Measurements from ENCODE around the gene PCP4.
"Not testable (repeated sequence)": the region's sequence is repeated elsewhere in the genome, so short reads cannot be mapped to it uniquely, and the experiment has no call there.

Gene PCP4

GRCh38 chr21:39866093-39866492 lies 1.1 kb upstream of the PCP4 start:
- no peak for DNase-seq

- DNase-seq = no peak
Measured at GRCh38 chr21:39869141-39869818, 2.0 kb downstream of the PCP4 start.

GRCh38 chr21:39873687-39874086 lies 6.4 kb downstream of the PCP4 start:
- DNase-seq = no peak

GRCh38 chr21:39874206-39874605 lies 7.0 kb downstream of the PCP4 start:
- DNase-seq = no peak

GRCh38 chr21:39874759-39875158 lies 7.5 kb downstream of the PCP4 start:
- DNase-seq = no peak

GRCh38 chr21:39881661-39882060 lies 14.4 kb downstream of the PCP4 start:
- no peak for DNase-seq

- DNase-seq = no peak
Measured at GRCh38 chr21:39882151-39882838, 15.1 kb downstream of the PCP4 start.

GRCh38 chr21:39882839-39883195 lies 15.6 kb downstream of the PCP4 start:
- DNase-seq = no peak

GRCh38 chr21:39885119-39885848 lies 18.0 kb downstream of the PCP4 start:
- peak; percentile 1 for DNase-seq

- DNase-seq = no peak
Measured at GRCh38 chr21:39888848-39889247, 21.6 kb downstream of the PCP4 start.

- no peak for DNase-seq
Measured at GRCh38 chr21:39891111-39891510, 23.9 kb downstream of the PCP4 start.

- DNase-seq = not testable (repeated sequence)
Measured at GRCh38 chr21:39891863-39892262, 24.6 kb downstream of the PCP4 start.

- DNase-seq = no peak
Measured at GRCh38 chr21:39900491-39900890, 33.3 kb downstream of the PCP4 start.

- DNase-seq = no peak
Measured at GRCh38 chr21:39900911-39901310, 33.7 kb downstream of the PCP4 start.

- no peak for DNase-seq
Measured at GRCh38 chr21:39902986-39903385, 35.7 kb downstream of the PCP4 start.

GRCh38 chr21:39904457-39904856 lies 37.2 kb downstream of the PCP4 start:
- no peak for DNase-seq

- DNase-seq = no peak
Measured at GRCh38 chr21:39908265-39908923, 41.2 kb downstream of the PCP4 start.

- no peak for DNase-seq
Measured at GRCh38 chr21:39911286-39912199, 44.3 kb downstream of the PCP4 start.

GRCh38 chr21:39913706-39914305 lies 46.6 kb downstream of the PCP4 start:
- DNase-seq = no peak

GRCh38 chr21:39915881-39916280 lies 48.6 kb downstream of the PCP4 start:
- DNase-seq = peak; percentile 43

- DNase-seq = no peak
Measured at GRCh38 chr21:39918558-39918957, 51.3 kb downstream of the PCP4 start.

- DNase-seq = no peak
Measured at GRCh38 chr21:39923476-39923875, 56.2 kb downstream of the PCP4 start.
